H1 (cell line): ENCODE measurements around the gene AKR1B15. TPM values are rescaled to one million over a fixed set of nuclear protein-coding genes. Genes with fewer than 3 reads are reported as not detected.
A peak's percentile ranks its signal among the peaks of the same experiment; 100 is the strongest.

Experiments used
- SP1 ChIP-seq: IDR thresholded peaks from 2 replicates; pipeline ENCODE4 v1.6.1; 2011; ENCODE audit warnings: low read depth, low read length
- TCF12 ChIP-seq: IDR thresholded peaks from 2 replicates; pipeline ENCODE4 v1.6.1; 2011; ENCODE audit warnings: low read depth, mild to moderate bottlenecking, low read length
- polyA plus RNA-seq, 7 experiments: library from polyadenylated mRNA; depleted of rRNA in 3 of 7; stranded (reverse) in 5 of 7; unstranded in 2 of 7; fragments of >200 nt in 5 of 7; fragments of 200-250 nt in 2 of 7; gene quantifications; 1 replicate in 5 of 7; 2 replicates in 1 of 7; 4 replicates in 1 of 7; pipeline versions ENCODE4 v1.2.1 to v1.2.3, GENCODE V29; 2011 to 2013; ENCODE audit warnings: missing spikeins in 2 of 7, mixed read lengths in 2 of 7
- total RNA-seq: library from RNA; stranded (reverse); fragmentation: NEBNext Ultra II Directional; extraction: Animal tissue kit (Norgen Biotek cat#: 25700); gene quantifications from 2 replicates; pipeline ENCODE4 v1.2.1, GENCODE V29; 2021

AKR1B15 gene
- total and polyA plus RNA-seq, 2 of the 8 experiments (the other 6 are each of a cell fraction or from before 2014, with no cell fraction given), result 0.15 to 0.47 TPM

DNA sequence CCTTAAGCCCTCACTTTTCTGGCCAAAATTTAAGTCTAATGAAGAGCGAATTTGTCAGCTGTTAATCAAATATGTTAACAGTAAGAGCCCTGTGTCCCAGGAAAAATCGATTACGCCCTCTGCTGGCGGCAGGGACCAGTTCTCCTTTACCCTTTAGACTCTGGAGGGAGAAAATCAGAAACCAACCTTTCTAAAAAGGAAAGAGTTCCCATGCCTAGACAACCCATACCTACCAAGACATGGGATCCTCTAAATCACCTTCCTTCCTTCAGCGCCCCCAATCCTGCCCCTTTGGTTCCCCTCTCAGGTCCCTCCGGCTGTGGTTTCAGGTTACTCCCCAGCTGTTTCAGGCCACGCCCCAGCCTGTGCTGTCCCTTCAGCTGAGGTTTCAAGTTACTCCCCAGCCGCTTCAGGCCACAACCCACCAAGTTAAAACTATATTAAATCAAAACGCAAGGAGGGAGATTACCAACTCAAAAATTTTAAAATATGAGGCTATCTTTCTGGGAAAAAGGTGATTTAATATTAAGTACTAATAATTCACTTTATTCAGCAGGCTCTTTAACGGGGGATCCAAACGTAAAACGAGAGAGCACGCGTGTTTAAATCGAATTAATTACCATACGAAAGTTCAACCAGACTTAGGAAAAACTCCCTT is 1.4 kb upstream of the AKR1B15 start (continued):
- TF ChIP-seq TCF12 (no peak), SP1 (0 out of 2 replicates have a peak, but pooled peaks have one; percentile 39)
